HEK293 (cell line): ENCODE measurements around the gene GSG1.

Experiments used
- CTCF ChIP-seq: fragments of 450-650 bp; formaldehyde crosslinking; IDR thresholded peaks from 2 replicates; pipeline ENCODE4 v1.5.1; 2016; ENCODE audit warnings: missing biosample characterization, missing genetic modification characterization
- MYNN ChIP-seq: fragments of 450-650 bp; formaldehyde crosslinking; IDR thresholded peaks from 2 replicates; pipeline ENCODE4 v1.5.1; 2016; ENCODE audit warnings: missing biosample characterization, missing genetic modification characterization, borderline replicate concordance
- TCF7L2 ChIP-seq: IDR thresholded peaks from 2 replicates; pipeline ENCODE4 v1.6.1; 2011; ENCODE audit warnings: low read depth, mild to moderate bottlenecking, inconsistent platforms, low read length, moderate library complexity, borderline replicate concordance
- YY1 ChIP-seq: fragments of 450-650 bp; formaldehyde crosslinking; IDR thresholded peaks from 2 replicates; pipeline ENCODE4 v1.5.1; 2018; ENCODE audit warnings: missing biosample characterization, missing genetic modification characterization
- ZNF175 ChIP-seq: fragments of 450-650 bp; formaldehyde crosslinking; IDR thresholded peaks from 2 replicates; pipeline ENCODE4 v1.5.1; 2016; ENCODE audit warnings: missing biosample characterization, missing genetic modification characterization
- ZNF184 ChIP-seq: fragments of 450-650 bp; IDR thresholded peaks from 2 replicates; pipeline ENCODE4 v1.5.1; 2018; ENCODE audit warnings: missing biosample characterization, mild to moderate bottlenecking, missing genetic modification characterization
- ZNF19 ChIP-seq: fragments of 450-650 bp; formaldehyde crosslinking; IDR thresholded peaks from 2 replicates; pipeline ENCODE4; 2016; ENCODE audit warnings: missing biosample characterization, missing genetic modification characterization, low read depth
- ZNF324 ChIP-seq: fragments of 450-650 bp; formaldehyde crosslinking; IDR thresholded peaks from 2 replicates; pipeline ENCODE4 v1.5.1; 2016; ENCODE audit warnings: missing biosample characterization, missing genetic modification characterization
- ZNF362 ChIP-seq: fragments of 450-650 bp; formaldehyde crosslinking; IDR thresholded peaks from 2 replicates; pipeline ENCODE4 v1.5.1; 2016; ENCODE audit warnings: missing biosample characterization, missing genetic modification characterization
- ZNF423 ChIP-seq: fragments of 450-650 bp; formaldehyde crosslinking; IDR thresholded peaks from 2 replicates; pipeline ENCODE4 v1.5.1; 2016; ENCODE audit warnings: missing biosample characterization, missing genetic modification characterization
- ZNF510 ChIP-seq: fragments of 450-650 bp; formaldehyde crosslinking; IDR thresholded peaks from 2 replicates; pipeline ENCODE4 v1.5.1; 2018; ENCODE audit warnings: mild to moderate bottlenecking, missing genetic modification characterization, missing biosample characterization; ENCODE audit not compliant: insufficient replicate concordance
- ZNF544 ChIP-seq: fragments of 450-650 bp; formaldehyde crosslinking; IDR thresholded peaks from 2 replicates; pipeline ENCODE4 v1.5.0; 2017; ENCODE audit warnings: missing biosample characterization, missing genetic modification characterization

- TF ChIP-seq CTCF: no peak
- TF ChIP-seq ZNF324 (tag by site-specific recombination): no peak
- no peak for TF ChIP-seq ZNF423 (tag by site-specific recombination)
- TF ChIP-seq TCF7L2: no peak
- TF ChIP-seq ZNF19 (tag by site-specific recombination): no peak
- TF ChIP-seq ZNF362 (tag by site-specific recombination): no peak
- TF ChIP-seq ZNF510: no peak
- TF ChIP-seq ZNF175 (tag by site-specific recombination): no peak
- TF ChIP-seq YY1 (tag by site-specific recombination): no peak
- no peak for TF ChIP-seq ZNF184 (tag by site-specific recombination)
- TF ChIP-seq MYNN: no peak
- TF ChIP-seq ZNF544: no peak
Measured at GRCh38 chr12:13141686-13142085, 38.2 kb upstream of the GSG1 start.
